ENCODE measurements around the gene PFKFB3. TPM values are rescaled to one million over a fixed set of nuclear protein-coding genes. Genes with fewer than 3 reads are reported as not detected.

The PFKFB3 gene
- total RNA-seq, 1 donor from 2014 or later, result 43.2 TPM

DNA sequence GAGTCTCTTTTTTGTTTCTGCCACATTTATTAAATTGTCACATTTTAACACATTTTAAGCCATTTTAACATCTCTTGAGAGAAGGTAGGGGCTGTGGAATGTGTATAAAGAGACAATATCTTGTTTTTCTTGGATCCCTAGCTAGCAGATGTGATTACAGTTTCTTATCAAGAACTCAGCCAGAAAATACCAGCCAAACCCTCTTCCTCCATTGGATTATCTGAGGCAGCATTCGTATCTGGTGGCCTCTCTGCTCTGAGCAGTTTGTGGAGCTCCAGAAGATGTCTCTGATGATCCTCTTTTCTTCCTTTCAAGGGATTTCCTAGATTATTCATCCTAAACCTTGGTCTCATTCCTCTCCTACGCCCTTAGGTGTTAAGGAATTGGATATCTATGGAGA lies 35.3 kb upstream of the PFKFB3 start:
- Histone ChIP-seq H3K36me3 (no peaks in the 10 kb centered on the region), H3K27me3 (no peaks in the 10 kb centered on the region), H3K4me3 (no peak overlapping the region), H3K27ac (no peak overlapping the region), H3K9me3 (no peaks in the 10 kb centered on the region), H3K4me1 (peaks cover 56% of the 10 kb centered on the region)
- no peak for TF ChIP-seq POLR2AphosphoS5 (IDR thresholded peaks at IDR 0.05; ENCODE audit: insufficient read depth in 1 of 2, low read depth in 1 of 2)
- TF ChIP-seq POLR2A (IDR thresholded peaks at IDR 0.05), result no peak
- TF ChIP-seq CTCF (IDR thresholded peaks at IDR 0.05), result no peak
- DNase-seq (ENCODE audit: extremely low spot score in 2 of 2), result no peak
- intact Hi-C loops (cut with DNase I), result no loop called here

DNA sequence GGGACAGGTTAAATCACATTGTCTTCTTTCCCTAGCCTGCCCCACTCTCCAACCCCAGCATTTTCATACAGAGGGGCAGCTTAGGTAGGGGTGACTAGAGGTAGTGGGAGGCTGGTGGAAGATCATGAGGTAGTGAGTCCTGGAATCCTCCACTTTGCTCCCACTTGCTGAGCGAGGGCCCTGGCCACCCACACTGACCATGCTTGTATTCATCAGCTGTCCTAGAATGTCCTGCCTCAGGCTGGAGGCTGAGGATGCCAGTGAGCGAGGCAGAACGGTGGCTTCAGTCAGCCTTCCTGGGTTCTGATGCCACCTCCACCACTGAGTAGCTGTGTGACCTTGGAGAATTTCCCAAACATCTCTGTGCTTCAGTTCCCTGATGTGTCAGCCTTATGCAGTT lies 34.6 kb upstream of the PFKFB3 start:
- Histone ChIP-seq H3K4me1 (peaks cover 56% of the 10 kb centered on the region), H3K9me3 (no peaks in the 10 kb centered on the region), H3K4me3 (no peak overlapping the region), H3K36me3 (no peaks in the 10 kb centered on the region), H3K27me3 (no peaks in the 10 kb centered on the region), H3K27ac (no peak overlapping the region)
- no peak for DNase-seq (ENCODE audit: extremely low spot score in 2 of 2)
- TF ChIP-seq POLR2A (IDR thresholded peaks at IDR 0.05), result no peak
- intact Hi-C loops (cut with DNase I), result no loop called here

GRCh38 chr10:6170638-6171037 lies 32.1 kb upstream of the PFKFB3 start:
- Histone ChIP-seq H3K4me3 (no peak overlapping the region), H3K27me3 (no peaks in the 10 kb centered on the region), H3K27ac (no peak overlapping the region), H3K4me1 (peaks cover 55% of the 10 kb centered on the region), H3K36me3 (no peaks in the 10 kb centered on the region), H3K9me3 (no peaks in the 10 kb centered on the region)
- no peak for DNase-seq (ENCODE audit: extremely low spot score in 2 of 2)
- intact Hi-C loops (cut with DNase I), result no loop called here
- no peak for TF ChIP-seq POLR2A (IDR thresholded peaks at IDR 0.05)
- TF ChIP-seq POLR2AphosphoS5 (IDR thresholded peaks at IDR 0.05; ENCODE audit: insufficient read depth in 1 of 2, low read depth in 1 of 2), result no peak
- no peak for TF ChIP-seq CTCF (IDR thresholded peaks at IDR 0.05)

GRCh38 chr10:6171881-6172695 lies 30.6 kb upstream of the PFKFB3 start:
- peak in 1 of 2 donors; percentile 85 for DNase-seq (ENCODE audit: extremely low spot score in 2 of 2)
- no peak overlapping the region for H3K4me3 ChIP-seq
- H3K27ac ChIP-seq, result no peak overlapping the region
- intact Hi-C loops (cut with DNase I), result no loop called here
- no peaks in the 10 kb centered on the region for H3K27me3 ChIP-seq
- peaks cover 63% of the 10 kb centered on the region for H3K4me1 ChIP-seq
- no peaks in the 10 kb centered on the region for H3K36me3 ChIP-seq
- H3K9me3 ChIP-seq, result no peaks in the 10 kb centered on the region
- TF ChIP-seq POLR2AphosphoS5 (IDR thresholded peaks at IDR 0.05; ENCODE audit: insufficient read depth in 1 of 2, low read depth in 1 of 2), result peak in 1 of 2 donors; percentile 42
- TF ChIP-seq CTCF (IDR thresholded peaks at IDR 0.05), result no peak
- no peak for TF ChIP-seq POLR2A (IDR thresholded peaks at IDR 0.05)

GRCh38 chr10:6173203-6173602 lies 29.5 kb upstream of the PFKFB3 start:
- H3K4me1 ChIP-seq, result peaks cover 64% of the 10 kb centered on the region
- H3K27me3 ChIP-seq, result no peaks in the 10 kb centered on the region
- no peaks in the 10 kb centered on the region for H3K36me3 ChIP-seq
- H3K4me3 ChIP-seq, result no peak overlapping the region
- no peak for DNase-seq (ENCODE audit: extremely low spot score in 2 of 2)
- no peak overlapping the region for H3K27ac ChIP-seq
- intact Hi-C loops (cut with DNase I), result no loop called here
- TF ChIP-seq CTCF (IDR thresholded peaks at IDR 0.05) (peak in 1 of 3 experiments; percentile 6), POLR2AphosphoS5 (IDR thresholded peaks at IDR 0.05; ENCODE audit: insufficient read depth in 1 of 2, low read depth in 1 of 2) (no peak)
- H3K9me3 ChIP-seq, result no peaks in the 10 kb centered on the region

Data from vagina (tissue), 2 donors.